ENCODE results near the gene ENTHD1.
"Not testable (repeated sequence)": the region's sequence is repeated elsewhere in the genome, so short reads cannot be mapped to it uniquely, and the experiment has no call there.

The ENTHD1 gene

DNA sequence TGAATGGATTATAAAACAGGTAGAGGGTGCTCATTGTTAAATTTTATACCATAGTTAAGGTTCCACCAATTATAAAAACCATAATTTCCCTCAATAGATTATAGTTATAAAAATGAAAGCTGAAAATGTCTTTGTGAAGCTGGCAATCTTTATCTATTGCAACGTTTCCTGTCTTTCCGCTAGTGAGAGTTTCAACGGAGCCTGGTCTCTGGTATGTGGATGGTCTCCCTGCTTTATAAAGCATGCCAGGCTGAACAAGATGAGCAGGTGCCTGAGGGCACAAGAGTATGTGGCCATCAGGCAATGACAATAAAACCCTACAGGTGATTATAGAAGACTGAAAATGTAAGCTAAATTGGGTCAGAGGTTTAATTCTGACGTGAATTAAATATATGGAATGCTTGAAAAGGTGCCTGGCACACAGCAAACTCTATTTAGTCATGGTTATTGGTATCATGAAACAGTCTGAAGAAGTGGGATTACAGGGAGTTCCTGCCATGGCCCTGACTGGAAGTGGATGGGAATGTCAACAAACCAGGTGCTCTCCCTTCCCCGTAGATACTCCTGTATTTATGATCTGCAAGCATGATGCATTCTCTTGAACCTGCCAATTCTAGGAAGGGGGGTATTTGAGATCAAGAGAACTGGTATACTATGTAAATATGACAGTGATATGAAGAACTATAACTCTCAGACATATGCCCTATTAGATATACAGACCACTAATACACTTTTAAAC is 115.7 kb downstream of the ENTHD1 start:
- DNase-seq, result no peak

DNA sequence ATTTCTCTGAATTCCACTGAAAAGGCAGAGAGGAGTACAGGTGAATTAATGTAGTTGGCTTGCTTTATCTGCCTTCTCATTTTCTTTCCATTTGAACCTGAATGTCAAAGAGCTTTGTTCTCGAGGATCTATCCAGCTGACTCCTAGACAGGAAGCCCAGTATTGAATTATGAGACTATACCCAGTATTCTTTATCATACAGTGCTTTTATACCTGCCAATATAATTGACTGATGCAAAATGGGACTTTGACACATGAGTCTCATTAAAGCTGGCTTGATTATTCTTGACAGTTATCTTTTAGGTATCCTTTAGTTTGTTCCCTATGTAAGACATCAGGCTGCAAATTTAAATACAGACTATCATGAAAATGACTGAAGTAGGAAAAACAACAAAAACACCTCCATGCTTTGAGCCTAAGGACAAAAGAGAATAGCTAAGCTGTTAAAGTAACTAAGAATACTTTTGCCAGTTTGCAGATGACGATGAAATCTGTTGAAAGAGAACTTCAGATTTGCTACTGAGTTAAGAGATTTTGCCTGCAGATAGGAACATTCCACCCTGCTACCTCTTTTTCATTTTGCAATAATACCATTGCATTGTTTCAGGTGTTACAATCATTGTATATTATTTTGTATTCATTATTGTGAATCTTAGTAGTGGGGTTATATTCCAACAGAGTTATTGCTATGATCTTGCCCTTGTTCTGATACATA is 117.1 kb downstream of the ENTHD1 start:
- DNase-seq, result no peak

DNA sequence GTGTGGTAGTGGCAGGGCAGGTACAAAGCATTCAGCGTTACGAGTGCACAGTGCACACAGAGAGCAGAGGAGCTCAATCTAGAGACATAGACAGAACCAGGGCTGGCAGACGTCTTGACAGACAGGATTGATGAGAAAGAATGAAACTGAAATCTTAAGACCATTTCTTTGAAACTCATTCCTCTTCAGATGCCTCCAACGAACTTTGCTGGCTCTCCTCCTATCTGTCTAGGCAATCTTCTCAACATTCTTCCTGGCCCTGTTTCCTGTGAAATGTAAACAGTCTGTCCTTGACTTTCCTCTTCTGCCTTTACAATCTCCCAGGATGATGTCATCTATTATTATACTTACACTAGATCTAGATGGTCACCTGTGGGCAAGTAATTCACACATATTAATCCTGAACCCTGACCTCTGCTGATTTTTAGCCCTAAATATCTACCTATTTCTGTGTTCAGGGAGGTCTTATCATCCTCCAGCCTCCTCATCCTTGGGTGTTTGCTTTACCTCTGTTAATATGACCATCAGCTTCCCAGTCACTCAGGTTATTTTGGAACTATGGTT is 119.5 kb downstream of the ENTHD1 start:
- DNase-seq, result no peak

DNA sequence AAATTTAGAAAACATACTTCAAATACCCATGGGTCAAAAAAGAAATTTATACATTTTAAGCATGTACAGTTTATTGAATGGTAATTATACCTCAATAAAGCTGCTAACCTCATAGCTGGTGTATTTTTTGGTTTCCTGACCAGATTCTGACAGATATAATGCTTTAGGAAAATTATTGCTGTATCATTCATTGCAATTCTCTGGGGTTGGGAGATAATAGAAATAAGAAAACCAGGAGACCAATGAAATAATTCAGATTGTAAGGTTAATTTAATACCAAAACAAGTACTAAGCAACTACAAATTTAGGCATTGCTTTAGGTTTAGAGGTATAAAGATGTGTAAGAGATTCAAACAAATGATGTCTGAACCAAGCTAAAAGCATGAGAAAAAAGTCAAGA is 120.1 kb downstream of the ENTHD1 start:
- DNase-seq, result no peak

DNA sequence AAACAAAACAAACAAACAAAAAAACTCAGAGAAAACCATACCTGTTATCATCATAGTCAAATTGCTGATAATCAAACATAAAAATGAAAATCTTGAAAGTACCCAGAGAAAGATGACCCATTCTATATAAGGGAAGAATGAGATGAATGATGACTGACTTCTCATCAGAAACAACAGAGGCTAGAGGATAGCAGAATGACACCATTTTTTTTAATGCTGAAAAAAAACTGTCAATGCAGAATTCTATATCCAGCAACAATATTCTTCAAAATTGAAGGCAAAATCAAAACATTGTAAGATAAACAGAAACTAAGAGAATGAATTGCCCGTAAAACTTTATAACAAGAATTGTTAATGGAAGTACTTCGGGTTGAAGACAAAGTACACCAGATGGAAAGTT is 122.1 kb downstream of the ENTHD1 start:
- DNase-seq, result no peak

DNA sequence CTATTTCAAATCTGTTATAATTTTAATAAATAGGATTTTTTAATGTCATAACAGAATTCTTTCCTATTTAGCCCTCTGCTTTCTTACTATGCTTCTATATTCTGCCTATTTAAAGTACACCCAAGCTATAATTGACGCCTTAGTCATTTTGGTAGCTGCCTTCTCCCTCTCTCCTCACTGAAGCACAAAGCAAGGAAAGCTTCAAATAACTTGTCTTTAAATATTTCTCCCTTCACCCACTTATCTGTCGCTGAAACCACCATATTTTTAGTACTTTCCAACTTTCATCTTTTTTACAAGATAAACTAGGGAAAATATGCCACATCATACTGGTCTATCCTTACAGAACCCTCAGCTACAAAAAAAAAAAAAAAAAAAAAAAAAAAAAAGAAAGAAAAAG is 127.9 kb downstream of the ENTHD1 start:
- DNase-seq, result no peak

DNA sequence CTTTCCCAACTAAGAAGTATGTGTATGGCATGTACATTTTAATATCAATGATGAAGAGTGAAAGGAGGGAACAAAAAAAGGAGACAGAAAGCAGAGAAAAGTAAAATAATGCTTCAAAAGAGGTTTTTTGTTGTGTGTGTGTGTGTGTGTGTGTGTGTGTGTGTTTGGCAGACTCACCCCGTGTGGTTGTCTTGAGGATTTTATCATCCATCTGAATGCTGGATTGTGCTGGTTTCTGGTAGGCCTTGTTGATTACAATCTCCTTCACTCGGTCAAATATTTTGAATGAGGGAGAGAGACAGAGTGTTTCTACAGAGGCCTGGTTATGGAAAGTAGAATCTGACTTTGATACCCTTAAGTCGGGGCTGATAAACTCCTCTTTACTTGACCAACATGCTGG is 128.5 kb downstream of the ENTHD1 start:
- DNase-seq, result no peak

DNA sequence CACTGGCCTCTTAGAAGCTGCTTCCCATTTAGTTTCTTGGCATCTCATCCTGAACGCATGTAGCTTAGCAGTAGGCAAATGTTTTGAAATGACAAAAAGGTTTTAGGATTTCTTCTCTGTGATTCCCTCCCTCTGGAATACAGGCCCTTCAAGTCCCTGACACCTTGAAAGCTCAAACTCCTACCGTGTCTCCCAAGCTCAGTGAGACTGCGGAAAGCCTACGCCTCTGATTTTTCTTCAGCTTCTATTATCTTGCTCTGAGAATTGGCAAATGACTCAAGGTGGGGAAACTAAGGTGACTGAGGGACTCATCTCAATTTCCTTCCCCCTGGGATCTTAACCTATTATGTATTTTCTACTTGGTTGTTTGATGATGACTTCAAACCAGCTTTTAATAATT is 130.3 kb downstream of the ENTHD1 start:
- no peak for DNase-seq

DNA sequence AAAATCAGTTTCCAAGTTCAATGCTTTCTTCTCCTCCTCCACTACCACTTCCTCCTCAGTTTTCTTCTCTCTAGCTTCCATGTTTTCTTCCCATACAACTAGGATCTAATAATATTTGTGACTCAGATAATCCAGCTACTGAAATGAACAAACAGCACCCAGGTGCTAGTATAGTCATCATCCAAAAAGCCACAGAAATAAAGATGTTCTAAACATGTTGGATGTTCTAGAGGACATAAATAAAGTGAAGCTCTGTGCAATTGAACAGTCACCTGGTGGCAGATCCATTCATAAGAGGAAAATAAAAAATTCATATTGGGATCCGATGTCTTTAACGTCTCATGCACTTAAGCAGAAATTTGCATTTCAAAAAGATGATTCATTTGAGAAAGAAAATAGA is 142.8 kb downstream of the ENTHD1 start:
- no peak for DNase-seq

DNA sequence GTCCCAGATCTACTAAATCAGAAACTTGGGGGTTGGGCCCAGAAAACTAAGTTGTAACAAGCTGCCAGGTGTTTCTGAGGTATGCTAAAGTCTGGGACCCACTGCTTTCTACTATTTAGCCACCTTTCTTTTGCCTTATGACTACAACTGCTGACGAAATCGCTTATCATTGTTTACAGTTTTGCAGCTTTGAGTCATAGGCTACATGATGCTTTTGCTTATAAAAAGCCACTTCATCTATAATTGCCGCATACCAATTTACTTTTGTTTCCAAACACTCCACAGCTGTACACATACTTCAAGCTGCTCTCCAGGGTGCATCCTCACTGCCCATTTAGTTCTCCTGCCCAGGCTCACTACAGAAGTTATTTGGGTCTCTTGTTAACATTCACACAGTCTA is 144.7 kb downstream of the ENTHD1 start:
- DNase-seq, result no peak

DNA sequence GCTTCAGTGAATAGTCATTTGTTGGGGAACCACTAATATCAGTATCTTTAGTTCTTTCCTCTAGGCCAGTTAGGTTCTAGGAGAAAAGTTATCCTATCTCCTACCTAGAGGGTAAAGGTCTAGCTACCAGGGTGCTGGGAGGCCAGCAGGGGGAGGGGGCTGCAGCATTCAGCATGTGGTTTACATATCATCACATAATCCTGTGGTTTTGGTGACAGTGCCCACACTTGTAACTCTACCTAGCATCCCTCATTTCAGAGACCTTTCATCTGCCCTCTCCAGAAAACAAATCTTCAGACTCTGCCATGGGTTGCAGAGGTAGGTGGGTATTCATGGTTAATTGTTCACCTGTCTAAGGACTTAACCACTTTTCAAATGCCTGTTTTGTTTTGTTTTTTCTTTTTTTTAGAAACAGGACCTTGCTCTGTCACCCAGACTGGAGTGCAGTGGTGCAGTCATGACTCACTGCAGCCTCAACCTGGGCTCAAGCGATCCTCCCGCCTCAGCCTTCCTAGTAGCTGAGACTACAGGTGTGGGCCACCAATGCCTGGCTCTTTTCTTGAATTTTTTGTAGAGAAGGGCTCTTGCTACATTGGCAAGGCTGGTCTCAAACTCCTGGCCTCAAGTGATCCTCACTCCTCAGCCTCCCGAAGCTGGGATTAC is 146.8 kb downstream of the ENTHD1 start:
- DNase-seq, result no peak

DNA sequence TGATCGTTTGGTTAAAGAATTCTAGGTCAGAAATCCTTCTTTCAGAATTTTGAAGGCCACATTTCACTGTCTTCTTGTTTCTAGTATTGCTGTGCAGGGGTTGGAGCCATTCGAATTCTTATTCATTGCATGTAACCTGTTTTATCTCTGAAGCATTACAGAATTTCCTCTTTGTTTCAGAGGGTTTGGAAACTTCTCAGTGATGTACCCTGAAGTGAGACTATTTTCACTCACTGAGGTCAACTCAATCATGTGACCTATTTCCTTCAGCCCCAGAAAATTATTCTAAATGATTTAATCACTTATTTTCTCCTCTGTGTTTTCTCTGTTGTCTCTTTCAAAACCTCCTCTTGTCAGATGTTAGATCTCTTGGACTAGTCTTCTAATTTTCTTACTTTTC is 147.8 kb downstream of the ENTHD1 start:
- DNase-seq, result peak; percentile 9 to 13

DNA sequence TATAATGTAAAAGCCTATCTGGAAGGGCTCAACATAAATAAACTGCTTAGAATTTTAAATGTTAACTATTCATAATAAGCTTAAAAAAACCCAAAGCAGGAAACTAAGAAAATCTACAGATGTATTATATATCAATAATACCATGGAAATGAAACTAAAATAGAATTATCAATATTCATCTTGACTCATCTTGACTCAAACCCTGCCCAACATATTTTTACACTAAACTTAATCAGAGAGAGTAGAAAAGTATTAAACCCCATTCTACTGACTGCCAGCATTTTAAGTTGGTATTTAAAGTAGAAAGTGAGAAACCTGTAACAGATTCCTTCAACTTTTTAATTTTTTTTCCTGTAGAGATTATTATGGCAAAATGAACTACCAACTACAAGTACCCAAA is 149.2 kb downstream of the ENTHD1 start:
- DNase-seq, result no peak

DNA sequence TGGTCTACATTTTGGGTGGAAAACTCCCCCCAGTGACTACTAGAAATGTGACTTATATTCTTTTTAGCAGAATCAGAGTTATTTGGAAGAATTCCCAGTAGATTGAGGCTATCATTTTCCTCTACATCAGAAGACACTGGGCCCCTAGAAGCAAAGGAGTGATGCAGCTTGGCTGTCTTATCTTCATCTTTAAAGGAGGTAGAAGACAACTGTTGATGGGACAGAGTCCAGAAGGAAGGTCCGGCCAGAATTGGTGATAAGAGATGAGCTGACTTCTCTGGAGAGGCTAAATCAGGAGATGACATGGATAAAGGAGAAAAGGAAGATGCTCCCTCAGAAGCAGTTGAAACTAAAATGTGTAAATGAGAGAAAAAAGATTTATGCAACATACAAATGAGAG is 149.6 kb downstream of the ENTHD1 start:
- DNase-seq, result no peak

DNA sequence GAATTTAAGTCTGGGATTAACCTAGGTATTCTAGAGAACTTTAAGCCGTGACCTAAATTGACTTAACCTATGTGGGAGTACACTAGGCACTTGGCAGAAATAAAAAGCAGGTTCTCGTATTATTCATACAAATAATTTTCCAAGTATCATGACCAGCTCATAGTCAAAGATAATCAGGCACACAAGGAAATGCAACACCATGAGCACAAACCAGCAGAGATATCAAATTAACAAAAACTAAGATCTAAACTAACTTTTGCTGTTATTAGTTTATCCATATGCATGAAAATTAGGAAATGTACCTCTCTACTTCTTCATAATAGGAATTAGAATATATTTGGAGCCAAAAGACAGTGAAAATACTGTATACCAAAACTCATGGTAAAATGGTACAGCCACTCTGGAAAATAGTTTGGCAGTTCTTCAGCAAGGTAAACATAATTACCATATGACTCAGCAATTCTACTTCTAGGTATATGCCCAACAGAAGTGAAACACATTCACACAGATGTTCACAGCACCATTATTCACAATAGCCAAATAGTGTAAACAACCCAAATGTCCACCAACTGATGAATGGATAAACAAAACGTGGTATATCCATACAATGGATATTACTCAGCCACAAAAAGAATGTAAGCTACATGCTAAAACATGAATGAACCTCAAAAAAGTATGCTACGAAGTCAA is 154.1 kb downstream of the ENTHD1 start:
- no peak for DNase-seq

DNA sequence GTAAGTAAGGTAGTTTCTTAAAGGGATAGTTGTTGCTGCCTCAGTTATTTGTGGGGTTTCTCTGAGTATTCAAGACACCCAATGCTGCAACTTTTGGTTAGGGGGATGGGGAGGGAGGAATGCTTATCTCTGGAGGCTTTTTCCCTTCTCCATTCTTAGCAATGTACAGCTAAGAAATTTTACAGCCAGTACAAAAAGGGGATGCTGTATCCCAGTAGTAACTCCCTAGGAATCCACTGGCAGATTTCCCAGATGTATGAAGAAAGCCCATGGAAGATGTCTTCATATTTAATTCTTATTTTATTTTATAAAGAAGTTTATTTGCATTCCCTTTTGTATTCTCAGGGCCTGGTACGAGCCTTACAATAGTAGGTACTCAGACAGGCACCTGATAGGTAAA is 154.8 kb downstream of the ENTHD1 start:
- DNase-seq, result no peak

DNA sequence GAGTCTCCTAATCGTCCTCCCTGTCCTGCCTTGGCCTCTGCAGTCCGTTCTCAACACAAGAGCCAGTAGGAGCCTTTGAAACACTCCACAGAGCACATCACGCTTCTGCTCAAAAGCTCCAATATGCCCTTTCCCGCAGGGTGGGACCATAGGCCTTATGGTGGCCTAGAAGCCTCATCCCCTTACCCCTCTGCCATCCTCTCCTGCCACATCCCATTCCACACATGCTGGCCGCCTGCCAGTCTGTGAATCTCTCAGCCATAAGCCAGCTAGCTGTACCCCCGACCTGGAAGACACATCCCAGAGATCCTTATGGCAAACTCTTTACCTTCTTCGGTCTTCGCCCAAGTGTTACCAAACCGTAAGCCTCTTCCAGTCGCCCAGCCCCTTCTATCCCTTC is 157.8 kb downstream of the ENTHD1 start:
- no peak for DNase-seq

DNA sequence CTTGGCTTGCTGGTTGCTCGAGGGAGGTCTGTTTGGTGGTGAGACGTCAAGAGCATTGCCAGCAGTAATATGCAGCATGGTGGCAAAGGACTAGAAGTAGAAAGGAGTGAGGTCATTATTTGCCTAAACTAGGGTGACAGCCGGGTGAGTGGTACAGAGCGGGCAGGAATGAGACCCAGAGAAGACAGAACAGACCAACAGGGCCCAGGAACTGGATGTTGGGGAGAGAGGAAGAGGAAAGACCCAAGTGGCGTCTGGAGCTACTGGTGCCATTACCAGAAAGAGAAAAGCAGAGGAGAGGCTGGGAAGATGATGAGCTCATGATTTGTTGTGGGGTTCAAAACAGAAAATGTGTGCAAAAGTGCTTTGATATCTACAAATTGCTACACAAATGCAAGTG is 158.7 kb downstream of the ENTHD1 start:
- no peak for DNase-seq

DNA sequence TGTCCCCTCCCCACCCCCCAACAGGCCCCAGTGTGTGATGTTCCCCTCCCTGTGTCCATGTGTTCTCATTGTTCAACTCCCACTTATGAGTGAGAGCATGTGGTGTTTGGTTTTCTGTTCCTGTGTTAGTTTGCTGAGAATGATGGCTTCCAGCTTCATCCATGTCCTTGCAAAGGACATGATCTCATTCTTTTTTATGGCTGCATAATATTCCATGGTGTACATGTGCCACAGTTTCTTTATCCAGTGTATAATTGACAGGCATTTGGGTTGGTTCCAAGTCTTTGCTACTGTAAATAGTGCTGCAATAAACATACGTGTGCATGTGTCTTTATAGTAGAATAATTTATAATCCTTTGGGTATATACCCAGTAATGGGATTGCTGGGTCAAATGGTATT is 159.5 kb downstream of the ENTHD1 start:
- DNase-seq, result not testable (repeated sequence)

DNA sequence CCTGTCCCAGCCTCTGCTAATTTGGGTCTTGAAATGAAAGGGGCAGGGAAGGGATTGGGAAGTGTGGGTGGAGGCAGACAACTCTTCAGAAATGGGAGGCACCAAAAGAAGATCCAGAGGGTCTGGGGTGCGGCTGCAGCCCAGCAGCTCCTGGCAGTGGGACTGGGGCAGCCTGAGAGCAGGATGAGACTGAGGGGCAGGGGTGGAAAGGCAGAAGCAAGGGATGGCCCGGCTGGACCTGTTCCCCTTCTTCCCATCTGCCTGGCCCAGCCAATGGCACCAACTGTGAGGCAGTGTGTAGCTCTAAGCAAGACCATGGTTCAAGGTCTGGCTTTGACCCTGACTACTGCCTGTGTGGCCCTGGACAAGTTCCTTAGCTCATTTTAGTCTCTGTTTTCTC is 160.4 kb downstream of the ENTHD1 start:
- DNase-seq, result no peak

DNA sequence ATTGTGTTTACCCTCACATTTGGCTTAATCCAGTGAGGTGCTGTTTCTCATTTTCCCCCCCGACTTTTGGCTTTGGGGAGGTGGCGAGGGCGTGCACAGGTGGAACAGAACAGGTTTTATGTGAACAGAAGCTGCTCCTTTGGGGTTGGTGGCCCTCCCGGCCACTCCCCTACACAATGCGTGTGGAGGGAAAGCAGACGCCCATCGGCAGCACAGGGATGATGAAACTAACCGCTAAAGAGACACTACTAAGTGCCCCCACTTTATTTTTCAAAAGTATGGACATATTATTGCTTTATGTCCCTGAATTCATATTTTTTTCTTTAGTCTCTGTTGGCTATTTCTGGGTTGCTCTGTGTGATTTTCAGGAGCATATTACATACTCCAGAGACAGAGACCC is 160.9 kb downstream of the ENTHD1 start:
- no peak for DNase-seq

DNA sequence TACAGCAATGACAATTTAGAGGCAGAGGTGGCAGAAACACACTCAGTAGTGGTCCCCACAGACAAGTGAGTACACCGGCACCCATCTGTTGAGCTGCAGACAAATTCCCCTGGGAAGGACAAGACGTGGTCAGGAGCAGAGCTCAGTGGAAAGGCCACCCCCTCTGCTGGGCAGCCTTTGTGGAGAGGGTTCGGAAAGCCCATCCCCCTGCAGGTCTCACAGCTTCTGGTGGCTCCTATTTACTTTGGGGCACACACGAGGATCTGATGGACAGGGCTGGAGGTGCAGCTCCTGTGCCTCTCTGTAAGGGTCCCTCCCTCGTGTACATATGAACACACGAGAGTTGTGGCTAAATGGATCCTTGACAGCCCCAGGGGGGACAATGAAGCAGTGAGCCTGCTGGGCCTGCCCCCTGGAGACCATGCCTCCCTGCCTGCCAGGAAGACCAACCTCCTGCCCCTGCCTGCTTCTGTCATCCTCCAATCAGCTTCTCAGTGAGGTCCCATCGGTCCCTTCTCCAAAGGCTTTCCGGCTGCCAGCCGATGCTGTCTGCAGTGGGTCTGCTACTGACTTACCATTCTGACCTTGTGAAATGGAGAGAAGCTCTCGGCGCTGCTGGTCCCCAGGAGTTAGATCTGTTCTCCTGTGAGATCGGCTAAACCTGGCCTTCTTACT is 161.5 kb downstream of the ENTHD1 start:
- DNase-seq, result no peak

DNA sequence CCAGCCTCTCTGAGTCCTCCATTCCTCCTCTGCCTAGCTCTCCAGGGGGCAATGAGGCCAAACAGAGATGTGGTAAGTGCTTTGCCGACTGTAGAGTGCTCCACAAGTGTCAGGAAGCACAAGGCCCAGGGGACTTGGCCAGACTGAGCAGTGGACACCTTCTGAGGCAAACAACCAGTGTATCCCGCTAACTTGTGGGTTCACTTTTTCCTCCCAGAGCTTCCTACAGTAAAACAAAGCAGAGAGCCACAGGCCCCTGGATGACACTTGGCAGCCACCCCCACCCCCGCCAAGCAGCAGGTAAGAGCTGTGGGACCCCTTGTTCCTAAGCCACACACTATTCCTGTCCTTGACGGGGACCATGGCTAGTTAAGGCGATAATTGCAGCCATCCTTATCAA is 162.1 kb downstream of the ENTHD1 start:
- DNase-seq, result no peak
